CD4-positive, alpha-beta T cell treated with Interleukin-12 subunit alpha and Interleukin-12 subunit beta, for 1 hour (primary cell): Measurements from ENCODE around the gene DDX59.

ENCODE experiments used
- DNase-seq: peaks from one replicate; pipeline ENCODE4 v3.0.0-alpha.2; 2020

The DDX59 gene

GRCh38 chr1:200669314-200670241, at the start of gene DDX59:
TSS of gene DDX59 (minus strand) at chr1:200669907. CDS start at chr1:200666740, 3,167 bp downstream.
- peak; percentile 93 for DNase-seq

DNA sequence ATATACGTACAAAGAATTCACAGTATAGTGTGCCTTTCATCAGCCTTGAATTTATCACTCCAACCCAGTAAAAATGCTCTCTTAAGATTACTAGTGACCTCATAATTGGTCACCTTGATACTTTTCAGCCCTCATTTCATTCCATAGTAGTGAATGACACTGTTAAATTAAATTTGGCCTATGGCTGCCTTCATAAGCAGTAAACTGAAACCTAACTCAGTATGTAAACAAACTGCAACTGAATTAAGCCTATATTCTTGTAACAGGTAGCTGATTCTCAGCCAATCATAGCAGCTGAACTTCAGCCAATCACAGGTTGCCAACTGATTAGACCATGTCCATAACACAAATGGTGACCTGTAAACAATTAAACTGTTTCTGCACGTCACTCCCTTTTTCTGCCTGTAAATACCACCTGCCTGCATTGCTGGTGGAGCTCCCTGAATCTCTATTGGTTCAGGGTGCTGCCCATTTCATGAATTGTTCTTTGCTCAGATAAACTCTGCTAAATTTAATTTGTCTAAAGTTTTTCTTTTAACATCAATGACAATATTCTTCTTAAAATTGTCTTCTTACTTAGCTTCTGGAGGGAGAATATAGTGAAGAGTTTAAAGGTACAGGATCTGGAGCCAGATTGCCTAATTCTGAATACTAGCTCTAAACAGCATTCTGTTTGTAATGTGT, 44.9 kb upstream of the DDX59 start:
- no peak for DNase-seq

- DNase-seq, result no peak
Observed at GRCh38 chr1:200710166-200710565, 40.5 kb upstream of the DDX59 start.

DNA sequence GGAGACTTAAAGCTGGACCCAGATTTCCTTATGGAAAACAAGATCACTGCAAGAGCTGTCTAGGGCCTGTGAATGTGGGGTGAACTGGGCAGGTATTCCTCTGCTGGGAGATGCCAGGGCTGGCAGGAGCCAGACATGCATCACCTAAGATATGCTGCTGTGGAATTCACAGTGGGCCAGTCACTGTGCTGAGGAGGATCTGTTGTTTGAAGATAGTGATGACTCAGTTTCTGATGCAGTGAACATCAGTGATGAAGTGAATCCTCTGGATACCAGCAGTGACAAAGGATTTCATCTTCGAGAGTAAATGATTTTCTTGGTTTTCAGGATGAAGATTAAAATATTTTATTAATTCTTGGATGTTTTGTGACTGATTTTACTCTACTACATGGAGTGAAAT, 39.1 kb upstream of the DDX59 start:
- no peak for DNase-seq

DNA sequence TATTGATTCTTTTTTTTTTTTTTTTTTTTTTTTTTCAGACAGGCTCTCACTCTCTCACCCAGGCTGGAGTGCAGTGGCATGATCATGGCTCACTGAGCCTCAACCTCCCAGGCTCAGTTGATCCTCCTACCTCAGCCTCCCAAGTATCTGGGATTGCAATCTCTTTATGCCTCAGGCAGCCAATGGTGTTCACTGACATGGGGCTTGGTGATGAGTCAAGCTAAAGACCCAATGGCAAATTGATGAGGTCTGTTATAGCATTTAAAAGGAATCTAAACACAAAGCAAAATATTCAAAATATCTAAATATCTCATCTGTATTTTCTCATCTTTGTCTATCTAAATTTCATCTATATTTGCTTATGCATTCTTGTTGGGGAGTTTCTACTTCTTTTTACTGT, 38.5 kb upstream of the DDX59 start:
- DNase-seq, result no peak

DNA sequence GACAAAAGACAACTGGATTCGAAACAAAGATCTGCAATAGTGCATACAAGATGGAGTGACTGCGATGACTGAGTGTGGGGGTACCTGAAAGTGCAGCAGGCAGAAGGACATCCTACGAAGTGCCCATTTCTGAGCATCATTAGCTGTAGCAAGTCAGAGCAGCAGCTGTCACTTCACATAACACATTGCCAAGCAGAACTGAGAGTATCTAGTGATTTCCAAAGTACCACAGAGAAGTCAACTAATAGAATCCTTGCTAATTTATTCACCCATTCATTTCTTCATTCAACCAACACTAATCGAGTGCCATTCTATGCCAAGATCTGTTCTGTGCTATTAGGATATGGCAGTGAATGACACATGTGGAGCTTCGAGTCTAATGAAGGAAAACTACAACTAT, 37.4 kb upstream of the DDX59 start:
- no peak for DNase-seq

DNA sequence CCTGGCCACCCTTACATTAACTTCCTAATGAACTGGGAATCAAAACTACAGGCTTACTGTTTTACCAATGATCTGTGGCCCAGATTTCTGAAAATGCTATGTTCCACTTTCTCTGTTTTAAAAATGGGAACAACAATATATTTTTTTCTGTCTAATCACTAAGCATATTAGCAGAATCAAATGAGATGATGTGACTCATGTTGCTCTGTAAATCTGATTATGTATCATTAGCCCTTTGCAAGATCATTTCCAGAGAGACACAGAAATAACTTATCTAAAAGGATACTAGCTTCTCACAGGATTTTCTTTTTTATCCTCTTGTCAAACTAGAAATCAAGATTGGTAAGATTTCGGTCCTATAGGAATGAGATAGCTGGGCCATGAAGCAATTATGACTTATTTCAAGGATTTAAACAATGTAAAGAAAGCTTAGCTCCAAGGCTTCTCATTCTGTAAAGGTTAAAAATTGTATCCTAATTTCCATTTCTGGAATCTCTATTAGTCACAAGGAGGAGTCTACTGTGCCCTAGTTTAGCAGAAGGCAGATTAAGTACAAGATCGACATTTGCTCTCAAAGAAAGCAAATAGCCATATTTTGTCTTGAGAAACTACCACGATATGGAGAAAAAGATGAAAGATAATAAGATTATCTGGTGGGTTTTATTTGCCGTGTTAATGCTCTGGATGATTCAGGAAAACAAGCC, 36.6 kb upstream of the DDX59 start:
- DNase-seq, result no peak

GRCh38 chr1:200704986-200705500, 35.3 kb upstream of the DDX59 start:
- no peak for DNase-seq

- no peak for DNase-seq
Observed at GRCh38 chr1:200699871-200700270, 30.2 kb upstream of the DDX59 start.

- DNase-seq, result no peak
Observed at GRCh38 chr1:200694738-200695137, 25.0 kb upstream of the DDX59 start.

DNA sequence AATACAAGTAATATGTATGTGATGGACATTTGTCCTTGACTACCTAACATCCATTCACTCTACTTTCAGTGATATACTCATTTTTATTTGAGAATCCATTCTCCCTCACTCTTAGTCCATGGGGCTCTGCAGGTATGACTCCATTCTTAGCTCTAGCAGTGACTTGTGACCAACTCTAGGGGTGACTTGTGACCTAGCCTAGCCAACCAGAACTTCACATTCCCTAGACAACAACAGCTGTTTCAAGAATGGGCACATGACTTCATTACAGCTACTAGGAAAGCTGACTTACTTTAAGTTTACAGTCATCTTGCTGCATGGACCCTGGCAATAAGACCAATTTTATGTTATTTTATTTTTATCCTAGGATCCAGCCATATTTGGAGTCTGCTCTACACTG, 23.6 kb upstream of the DDX59 start:
- DNase-seq, result no peak

GRCh38 chr1:200692316-200692715, 22.6 kb upstream of the DDX59 start:
- no peak for DNase-seq

- no peak for DNase-seq
Observed at GRCh38 chr1:200686620-200687019, 16.9 kb upstream of the DDX59 start.

GRCh38 chr1:200684015-200684414, 14.3 kb upstream of the DDX59 start:
- no peak for DNase-seq

GRCh38 chr1:200683298-200683697, 13.6 kb upstream of the DDX59 start:
- DNase-seq, result no peak

DNA sequence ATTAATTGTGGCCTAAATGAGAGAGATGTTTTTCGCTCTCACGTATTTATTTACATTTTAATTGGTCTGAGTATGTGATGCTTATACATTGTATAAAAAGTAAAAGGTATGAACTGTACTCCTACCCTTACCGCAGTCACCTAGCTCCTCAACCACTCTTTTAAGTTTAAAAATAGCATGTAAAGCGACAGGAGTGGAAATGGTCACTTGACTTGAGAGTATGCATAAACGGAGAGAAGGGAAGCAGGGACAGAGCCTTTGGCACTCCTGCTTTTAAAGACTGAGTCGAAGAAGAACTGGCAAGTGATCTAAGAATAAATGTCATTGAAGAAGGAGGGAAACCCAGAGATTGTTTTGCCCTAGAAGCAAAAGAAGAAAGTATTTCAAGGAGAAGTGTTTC, 11.5 kb upstream of the DDX59 start:
- no peak for DNase-seq

GRCh38 chr1:200676829-200677228, 7.1 kb upstream of the DDX59 start:
- no peak for DNase-seq

- no peak for DNase-seq
Observed at GRCh38 chr1:200675588-200675852, 5.8 kb upstream of the DDX59 start.

DNA sequence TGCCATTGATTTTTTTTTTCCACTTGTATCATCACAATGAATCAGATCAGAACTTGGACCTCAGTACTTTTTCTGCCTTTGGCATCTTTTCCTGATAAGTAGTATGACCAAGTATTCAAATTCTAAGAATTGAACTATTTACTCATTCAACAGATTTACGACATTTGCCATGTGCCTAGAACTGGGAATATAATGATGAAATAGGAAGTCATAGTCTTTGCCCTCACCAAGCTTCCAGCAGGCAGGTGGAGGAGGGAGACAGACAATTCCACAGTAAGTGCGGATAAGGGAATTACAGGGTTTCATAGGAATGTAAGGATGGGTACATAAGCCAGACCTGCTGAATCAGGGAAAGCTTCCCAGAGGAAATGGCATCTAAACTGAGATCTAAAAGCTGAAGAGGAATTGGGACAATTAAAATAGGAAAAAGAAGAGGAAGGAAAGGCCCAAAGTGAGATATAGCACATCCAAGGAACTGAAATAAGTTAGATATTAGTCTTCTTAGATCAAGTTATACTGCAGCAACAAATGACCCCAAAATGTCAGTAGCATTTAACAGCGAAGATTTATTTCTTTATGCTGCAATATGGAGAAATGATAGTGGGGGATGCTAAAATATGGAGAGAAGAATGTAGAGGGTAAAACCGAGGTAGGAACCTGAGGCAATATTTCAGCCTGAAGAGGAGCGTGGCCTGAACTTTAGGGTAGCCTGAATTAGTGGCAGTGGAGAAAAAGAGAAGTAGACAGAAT, 5.3 kb upstream of the DDX59 start:
- no peak for DNase-seq

DNA sequence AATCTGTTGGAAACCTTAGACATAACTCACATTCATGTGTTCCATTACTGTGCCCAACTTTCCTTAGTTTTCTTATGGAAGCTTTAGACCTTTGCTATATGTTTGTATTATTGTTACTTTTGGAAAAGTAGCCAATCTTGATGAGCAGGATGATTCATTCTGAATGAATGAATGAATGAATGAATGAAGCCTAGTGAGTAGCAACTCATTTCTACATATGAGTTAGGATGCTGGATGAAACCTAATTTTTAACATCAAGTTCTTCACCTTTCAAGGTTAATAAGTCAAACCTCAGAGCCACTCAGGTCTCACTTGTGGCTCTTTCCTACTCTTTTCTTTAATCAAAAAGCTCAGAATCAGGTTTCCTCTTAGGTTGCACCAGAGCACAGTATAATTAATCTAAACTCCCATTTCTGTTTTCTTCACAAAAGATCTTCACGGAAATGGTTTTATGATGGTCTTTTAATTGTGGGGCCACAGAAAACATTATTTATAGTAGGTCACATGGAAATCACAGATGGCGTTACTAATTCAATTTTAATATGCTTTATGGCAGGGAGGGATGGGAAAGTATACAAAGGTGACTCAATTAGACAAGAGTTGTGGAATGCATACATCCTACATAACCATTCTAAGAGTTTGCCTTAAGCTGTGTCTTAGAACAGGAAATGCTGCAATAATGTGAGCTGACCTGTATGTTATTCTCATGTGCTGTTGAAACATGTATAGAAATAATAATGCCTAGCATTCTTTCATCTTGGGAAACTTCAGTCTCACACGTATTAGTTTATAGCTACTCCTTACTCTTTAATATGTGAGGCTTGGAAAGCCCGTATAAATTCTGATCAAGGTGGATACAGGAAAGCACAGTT, 4.5 kb upstream of the DDX59 start:
- no peak for DNase-seq

DNA sequence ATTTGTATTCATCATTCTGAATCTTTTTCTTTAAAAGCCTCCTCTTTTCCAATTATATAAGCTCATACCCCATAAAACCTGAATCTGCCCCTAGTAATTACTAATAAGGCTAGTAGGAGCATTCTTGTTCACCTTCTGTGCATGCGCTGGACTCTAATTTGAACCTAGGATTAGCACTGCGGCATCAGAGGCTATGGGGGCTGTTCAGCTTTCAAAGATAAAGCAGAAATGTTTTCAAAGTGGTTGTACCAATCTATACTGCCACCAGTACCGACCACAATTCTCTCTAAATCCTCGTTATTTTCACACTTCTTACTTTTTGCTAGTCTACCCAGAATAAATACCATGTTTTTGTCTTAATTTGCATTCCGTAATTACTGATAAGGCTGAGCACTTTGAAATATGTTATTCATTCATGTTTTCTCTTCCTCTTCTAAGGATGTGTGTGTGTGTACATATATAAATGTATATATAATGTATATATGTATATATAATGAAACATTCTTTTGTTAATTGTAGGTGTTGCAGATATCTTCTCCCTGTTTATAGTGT, 1.6 kb upstream of the DDX59 start:
- DNase-seq, result no peak
